IMR-90 (cell line): ENCODE measurements around the gene DDX52.

ENCODE experiments used
- BHLHE40 ChIP-seq: fragments of 150-350 bp; IDR thresholded peaks from 2 replicates; pipeline ENCODE4 v1.6.1; 2016; ENCODE audit warnings: mild to moderate bottlenecking, low read depth, low read length
- CEBPB ChIP-seq: IDR thresholded peaks from 2 replicates; pipeline ENCODE4 v1.6.1; 2012; ENCODE audit warnings: low read depth, low read length, improper control_type of control experiment
- ELK1 ChIP-seq: fragments of 150-350 bp; IDR thresholded peaks from 2 replicates; pipeline ENCODE4 v1.6.1; 2016; ENCODE audit warnings: low read depth, mild to moderate bottlenecking, low read length, moderate library complexity, borderline replicate concordance
- MAFK ChIP-seq: IDR thresholded peaks from 2 replicates; pipeline ENCODE4 v1.6.1; 2012; ENCODE audit warnings: low read depth, low read length, improper control_type of control experiment
- MAZ ChIP-seq: IDR thresholded peaks from 2 replicates; pipeline ENCODE4 v1.6.1; 2012; ENCODE audit warnings: low read depth, mild to moderate bottlenecking, low read length, improper control_type of control experiment, moderate library complexity, borderline replicate concordance
- POLR2A ChIP-seq: IDR thresholded peaks from 2 replicates; pipeline ENCODE4 v1.6.1; 2012; ENCODE audit warnings: mild to moderate bottlenecking, low read depth, low read length
- RAD21 ChIP-seq: IDR thresholded peaks from 2 replicates; pipeline ENCODE4 v1.6.1; 2012; ENCODE audit warnings: low read length, improper control_type of control experiment
- RFX5 ChIP-seq: IDR thresholded peaks from 2 replicates; pipeline ENCODE4 v1.8.0; 2012; ENCODE audit warnings: low read depth, mild to moderate bottlenecking, low read length, moderate library complexity
- TF ChIP-seq, protein P1 (sequence below): conservative IDR thresholded peaks from 2 replicates; pipeline ENCODE4 v1.5.1; 2012; ENCODE audit warnings: mild to moderate bottlenecking, low read depth, low read length, improper control_type of control experiment
- TF ChIP-seq, protein P2 (sequence below): fragments of 150-350 bp; IDR thresholded peaks from 2 replicates; pipeline ENCODE4 v1.6.1; 2017; ENCODE audit warnings: mild to moderate bottlenecking, antibody characterized with exemption, low read length, low read depth

DNA sequence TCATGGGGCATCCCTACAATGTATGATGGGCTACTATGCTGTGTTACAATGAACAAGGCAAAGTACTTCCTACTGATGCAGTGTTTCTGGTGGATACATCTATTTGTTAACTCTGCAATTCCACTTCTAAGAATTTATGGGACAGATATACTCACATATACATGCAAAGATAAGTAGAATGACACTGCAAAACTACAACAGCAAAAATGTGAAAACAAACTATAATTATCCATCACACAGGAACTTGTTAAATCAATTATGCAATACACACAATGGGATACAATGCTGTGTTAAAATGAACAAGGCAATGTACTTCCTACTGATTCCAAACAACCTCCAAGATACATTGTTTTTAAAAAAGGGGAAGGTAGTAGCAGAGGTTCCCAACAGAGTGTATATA lies 3.2 kb downstream of the DDX52 start:
- no peak for TF ChIP-seq POLR2A
- TF ChIP-seq, protein P1, sequence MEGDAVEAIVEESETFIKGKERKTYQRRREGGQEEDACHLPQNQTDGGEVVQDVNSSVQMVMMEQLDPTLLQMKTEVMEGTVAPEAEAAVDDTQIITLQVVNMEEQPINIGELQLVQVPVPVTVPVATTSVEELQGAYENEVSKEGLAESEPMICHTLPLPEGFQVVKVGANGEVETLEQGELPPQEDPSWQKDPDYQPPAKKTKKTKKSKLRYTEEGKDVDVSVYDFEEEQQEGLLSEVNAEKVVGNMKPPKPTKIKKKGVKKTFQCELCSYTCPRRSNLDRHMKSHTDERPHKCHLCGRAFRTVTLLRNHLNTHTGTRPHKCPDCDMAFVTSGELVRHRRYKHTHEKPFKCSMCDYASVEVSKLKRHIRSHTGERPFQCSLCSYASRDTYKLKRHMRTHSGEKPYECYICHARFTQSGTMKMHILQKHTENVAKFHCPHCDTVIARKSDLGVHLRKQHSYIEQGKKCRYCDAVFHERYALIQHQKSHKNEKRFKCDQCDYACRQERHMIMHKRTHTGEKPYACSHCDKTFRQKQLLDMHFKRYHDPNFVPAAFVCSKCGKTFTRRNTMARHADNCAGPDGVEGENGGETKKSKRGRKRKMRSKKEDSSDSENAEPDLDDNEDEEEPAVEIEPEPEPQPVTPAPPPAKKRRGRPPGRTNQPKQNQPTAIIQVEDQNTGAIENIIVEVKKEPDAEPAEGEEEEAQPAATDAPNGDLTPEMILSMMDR, result no peak
- no peak for TF ChIP-seq MAFK
- no peak for TF ChIP-seq RFX5
- no peak for TF ChIP-seq MAZ
- TF ChIP-seq, protein P2, sequence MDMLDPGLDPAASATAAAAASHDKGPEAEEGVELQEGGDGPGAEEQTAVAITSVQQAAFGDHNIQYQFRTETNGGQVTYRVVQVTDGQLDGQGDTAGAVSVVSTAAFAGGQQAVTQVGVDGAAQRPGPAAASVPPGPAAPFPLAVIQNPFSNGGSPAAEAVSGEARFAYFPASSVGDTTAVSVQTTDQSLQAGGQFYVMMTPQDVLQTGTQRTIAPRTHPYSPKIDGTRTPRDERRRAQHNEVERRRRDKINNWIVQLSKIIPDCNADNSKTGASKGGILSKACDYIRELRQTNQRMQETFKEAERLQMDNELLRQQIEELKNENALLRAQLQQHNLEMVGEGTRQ, result no peak
- TF ChIP-seq CEBPB, result no peak
- TF ChIP-seq BHLHE40, result no peak
- no peak for TF ChIP-seq ELK1
- no peak for TF ChIP-seq RAD21
